GM10248 (cell line): ENCODE results near the gene SYF2.

Experiments
- CTCF ChIA-PET: fragments of 300-600 bp; sonication (Branson Sonifier 250); formaldehyde crosslinking; extraction: SDS; loops from one replicate; lab custom pipeline; 2021; ENCODE audit warnings: antibody characterized with exemption; lab: Yijun Ruan, JAX
- POLR2A ChIA-PET: fragments of 350-650 bp; sonication (Branson Sonifier 250); formaldehyde crosslinking; extraction: SDS; loops from one replicate; lab custom pipeline; 2020; ENCODE audit warnings: antibody characterized with exemption; lab: Yijun Ruan, JAX
- DNase-seq: peaks from one replicate; pipeline ENCODE4 v3.0.0; 2012; ENCODE audit errors: extremely low spot score
- TF ChIP-seq, protein P1 (sequence below): IDR thresholded peaks from 2 replicates; pipeline ENCODE4 v1.5.1; 2012; ENCODE audit warnings: mild to moderate bottlenecking, low read depth; ENCODE audit errors: extremely low read depth, missing control alignments, control extremely low read depth

SYF2 gene

DNA sequence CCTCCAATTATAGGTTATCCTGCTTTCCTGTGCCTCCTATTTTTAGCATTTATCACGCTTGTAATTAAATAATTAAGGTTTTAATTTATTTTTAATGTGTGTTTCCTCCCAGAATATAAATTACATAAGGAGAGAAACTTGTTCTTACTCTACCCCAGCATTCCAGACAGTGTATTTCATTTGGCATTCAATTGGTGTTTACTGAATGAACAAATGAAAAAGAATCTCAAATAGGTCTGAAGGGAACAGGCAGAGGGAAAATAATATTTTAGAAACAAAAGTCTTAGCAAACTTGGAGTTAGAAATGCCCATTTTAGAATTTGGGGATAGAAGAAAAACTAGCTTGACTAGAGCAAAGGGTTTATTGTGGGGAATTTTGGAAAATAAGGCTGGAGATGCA is 24.9 kb upstream of the SYF2 start:
- no peak for DNase-seq
- TF ChIP-seq, protein P1, sequence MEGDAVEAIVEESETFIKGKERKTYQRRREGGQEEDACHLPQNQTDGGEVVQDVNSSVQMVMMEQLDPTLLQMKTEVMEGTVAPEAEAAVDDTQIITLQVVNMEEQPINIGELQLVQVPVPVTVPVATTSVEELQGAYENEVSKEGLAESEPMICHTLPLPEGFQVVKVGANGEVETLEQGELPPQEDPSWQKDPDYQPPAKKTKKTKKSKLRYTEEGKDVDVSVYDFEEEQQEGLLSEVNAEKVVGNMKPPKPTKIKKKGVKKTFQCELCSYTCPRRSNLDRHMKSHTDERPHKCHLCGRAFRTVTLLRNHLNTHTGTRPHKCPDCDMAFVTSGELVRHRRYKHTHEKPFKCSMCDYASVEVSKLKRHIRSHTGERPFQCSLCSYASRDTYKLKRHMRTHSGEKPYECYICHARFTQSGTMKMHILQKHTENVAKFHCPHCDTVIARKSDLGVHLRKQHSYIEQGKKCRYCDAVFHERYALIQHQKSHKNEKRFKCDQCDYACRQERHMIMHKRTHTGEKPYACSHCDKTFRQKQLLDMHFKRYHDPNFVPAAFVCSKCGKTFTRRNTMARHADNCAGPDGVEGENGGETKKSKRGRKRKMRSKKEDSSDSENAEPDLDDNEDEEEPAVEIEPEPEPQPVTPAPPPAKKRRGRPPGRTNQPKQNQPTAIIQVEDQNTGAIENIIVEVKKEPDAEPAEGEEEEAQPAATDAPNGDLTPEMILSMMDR: no peak
- POLR2A ChIA-PET: interaction anchor here (2.1 kb wide), 1 partner anchor 10 kb away, joined by 17 read pairs; the partner anchor contains the start of gene RSRP1
- CTCF ChIA-PET: interaction anchor here (0.6 kb wide), 1 partner anchor 10 kb away, joined by 3 read pairs; the partner anchor contains the start of gene RSRP1

DNA sequence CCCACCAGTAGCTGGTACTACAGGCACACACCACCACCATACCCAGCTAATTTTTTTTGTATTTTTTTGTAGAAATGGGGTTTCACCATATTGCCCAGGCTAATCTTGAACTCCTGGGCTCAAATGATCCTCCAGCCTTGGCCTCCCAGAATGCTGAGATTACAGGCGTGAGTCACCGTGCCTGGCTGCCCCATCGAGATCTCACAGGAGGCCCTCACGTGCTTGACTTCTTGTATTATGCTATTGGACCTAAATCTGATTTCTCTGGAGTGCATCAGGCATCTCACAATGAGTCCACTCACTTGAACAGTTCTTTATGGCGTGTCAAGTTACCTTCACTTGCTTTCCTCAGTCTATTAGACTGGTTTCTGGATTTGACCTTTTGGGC is 24.3 kb upstream of the SYF2 start:
- no peak for DNase-seq
- TF ChIP-seq, protein P1: no peak
- ChIA-PET POLR2A (interaction anchor here (1.3 to 2.1 kb wide), 2 partner anchors 9 kb away, joined by 6 to 17 read pairs; partner anchors contain the start of gene RSRP1), CTCF (no interaction called here)

DNA sequence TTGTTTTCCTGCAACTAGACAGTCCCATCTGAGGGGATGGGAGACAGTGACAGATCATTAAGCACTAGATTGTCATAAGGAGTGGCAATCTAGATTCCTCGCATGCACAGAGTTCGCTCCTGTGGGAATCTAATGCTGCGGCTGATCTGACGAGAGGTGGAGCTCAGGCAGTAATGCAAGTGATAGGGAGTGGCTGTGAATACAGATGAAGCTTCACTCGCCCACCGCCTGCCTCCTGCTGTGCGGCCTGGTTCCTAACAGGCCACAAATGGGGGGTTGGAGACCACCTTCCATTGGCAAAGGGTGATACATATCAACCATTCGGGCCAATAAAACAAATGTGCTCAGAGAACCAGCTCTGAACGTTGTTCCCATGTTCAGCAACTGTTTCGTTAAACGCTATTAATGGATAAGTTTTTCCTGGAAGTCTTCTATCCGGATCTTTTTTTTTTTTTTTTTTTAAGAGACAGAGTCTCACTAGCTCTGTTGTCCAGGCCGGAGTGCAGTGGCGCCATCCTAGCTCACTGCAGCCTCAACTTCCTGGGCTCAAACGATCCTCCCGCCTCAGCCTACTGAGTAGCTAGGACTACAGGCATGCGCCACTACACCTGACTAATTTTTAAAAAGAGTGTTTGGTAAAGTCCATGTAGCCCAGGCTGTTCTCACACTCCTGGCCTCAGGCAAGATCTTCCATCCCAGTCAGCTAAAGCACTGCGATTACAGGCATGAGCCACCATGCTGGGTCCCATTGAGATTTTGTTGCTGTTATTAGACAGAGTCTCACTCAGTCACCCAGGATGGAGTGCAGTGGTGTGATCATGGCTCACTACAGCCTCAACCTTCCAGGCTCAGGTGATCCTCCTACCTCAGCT is 23.6 kb upstream of the SYF2 start:
- TF ChIP-seq, protein P1: no peak
- POLR2A ChIA-PET: interaction anchor here (1.3 kb wide), 1 partner anchor 9 kb away, joined by 6 read pairs; the partner anchor contains the start of gene RSRP1

DNA sequence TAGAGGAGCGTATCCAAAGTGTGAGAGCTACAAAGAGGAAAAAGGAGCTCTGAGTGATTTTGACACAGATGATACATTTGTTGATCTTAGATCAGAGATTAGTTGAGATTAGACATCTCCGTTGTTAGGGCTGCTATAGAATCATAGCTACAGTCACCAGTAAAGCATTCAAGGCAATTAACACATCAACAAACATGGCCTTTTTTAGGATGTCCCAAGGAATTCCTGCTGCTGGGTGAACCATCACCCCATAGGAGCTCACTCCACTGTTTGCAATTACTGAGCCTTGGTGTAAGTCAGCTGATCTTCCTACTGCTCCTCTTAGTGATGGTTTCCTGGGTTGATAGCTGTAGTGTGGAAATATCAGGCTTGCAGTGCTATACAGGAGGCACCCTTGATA is 21.6 kb upstream of the SYF2 start:
- ChIA-PET POLR2A (no interaction called here), CTCF (interaction anchor here (0.9 to 1.7 kb wide), 3 partner anchors 9 to 99 kb away, joined by 3 to 5 read pairs (median 3); no protein-coding TSS in a partner anchor)
- no peak for DNase-seq
- TF ChIP-seq, protein P1: no peak

More for the DNA sequence above, 23.6 kb upstream of the SYF2 start:
- no peak for DNase-seq
- CTCF ChIA-PET: no interaction called here

DNA sequence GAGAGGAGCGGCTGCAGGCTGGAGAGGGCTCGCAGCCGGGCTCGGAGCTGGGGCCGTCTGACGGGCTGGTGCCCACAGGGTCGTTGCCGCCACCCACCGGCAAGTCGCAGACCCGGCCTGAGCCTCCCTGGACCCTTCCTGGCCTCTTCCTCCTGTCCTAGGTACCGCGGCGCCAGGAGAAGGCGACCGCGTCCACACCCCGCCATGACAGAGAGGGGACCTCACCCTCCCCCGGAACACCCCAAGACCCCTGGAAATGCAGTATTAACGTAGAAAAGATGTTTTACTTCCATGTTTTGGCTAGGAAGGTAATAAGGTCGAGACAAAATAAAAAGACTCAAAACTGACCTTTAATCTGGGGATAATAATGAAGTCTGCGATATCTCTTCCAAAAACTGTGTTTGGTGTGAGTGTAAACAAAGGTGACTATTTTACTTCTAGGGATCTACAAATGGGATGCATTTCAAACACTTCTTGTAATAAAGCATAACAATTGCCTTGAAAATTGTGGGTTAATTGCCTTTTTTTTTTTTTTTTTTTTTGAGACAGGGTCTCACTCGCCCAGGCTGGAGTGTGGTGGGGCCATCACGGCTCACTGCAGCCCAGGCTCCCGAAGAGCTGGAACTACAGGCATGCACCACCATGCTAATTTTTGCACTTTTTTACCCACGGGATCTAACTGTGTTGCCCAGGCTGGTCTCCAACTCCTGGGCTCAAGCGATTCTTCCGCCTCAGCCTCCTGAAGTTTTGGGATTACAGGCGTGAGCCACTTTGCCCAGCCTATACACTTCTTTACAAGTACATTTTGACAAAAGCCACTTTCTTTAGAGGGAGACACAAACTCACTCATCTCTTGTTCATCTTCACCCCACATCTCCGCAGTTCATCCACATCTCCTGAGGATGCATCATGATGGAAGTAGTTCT is 15.8 kb upstream of the SYF2 start:
- ChIA-PET POLR2A (interaction anchor here (0.5 to 1.6 kb wide), 14 partner anchors 8 to 723 kb away, joined by 3 to 26 read pairs (median 4); partner anchors contain the start of gene SYF2), CTCF (interaction anchor here (1.2 to 2.8 kb wide), 3 partner anchors 8 to 105 kb away, joined by 3 to 9 read pairs (median 3); no protein-coding TSS in a partner anchor)
- no peak for DNase-seq
- TF ChIP-seq, protein P1: peak; percentile 37
